GM23338 (cell line): Measurements from ENCODE around the gene SMYD3. TPM values are rescaled to one million over a fixed set of nuclear protein-coding genes. Genes with fewer than 3 reads are reported as not detected.
A peak's percentile ranks its signal among the peaks of the same experiment; 100 is the strongest.

ENCODE experiments used
- ATAC-seq: fragments of 200-7000 bp; cut with Tn5 transposase; 3 replicates; pipeline ENCODE4 v1.9.1; 2020
- DNase-seq: peaks from one replicate; pipeline ENCODE4 v3.0.0-alpha.2; 2015; ENCODE audit warnings: low spot score
- H2AFZ ChIP-seq: fragments of 200-600 bp; sonication (generic); 2 replicates; pipeline ENCODE4 v1.8.0; 2016; ENCODE audit warnings: antibody characterized with exemption, mild to moderate bottlenecking, moderate library complexity
- H3F3A ChIP-seq: fragments of 200-600 bp; sonication (generic); replicated peaks from 2 replicates; pipeline ENCODE4 v1.8.0; 2017; ENCODE audit warnings: antibody characterized with exemption, mixed run types, low read depth
- H3K27ac ChIP-seq: fragments of 200-600 bp; sonication (generic); 2 replicates; pipeline ENCODE4 v1.6.1; 2016; ENCODE audit warnings: low read depth
- H3K27me3 ChIP-seq: fragments of 200-600 bp; sonication (generic); 2 replicates; pipeline ENCODE4 v1.8.0; 2016; ENCODE audit warnings: mild to moderate bottlenecking, mixed run types, moderate library complexity; ENCODE audit not compliant: insufficient read depth
- H3K36me3 ChIP-seq: fragments of 200-600 bp; sonication (generic); 2 replicates; pipeline ENCODE4 v1.8.0; 2016; ENCODE audit warnings: mild to moderate bottlenecking; ENCODE audit not compliant: insufficient read depth
- H3K4me1 ChIP-seq: fragments of 200-600 bp; sonication (generic); 2 replicates; pipeline ENCODE4 v1.8.0; 2016; ENCODE audit warnings: mild to moderate bottlenecking, moderate library complexity; ENCODE audit not compliant: insufficient read depth
- H3K4me2 ChIP-seq: fragments of 200-600 bp; sonication (generic); 2 replicates; pipeline ENCODE4 v1.7.1; 2017; ENCODE audit warnings: mixed run types
- H3K4me3 ChIP-seq: fragments of 200-600 bp; sonication (generic); 2 replicates; pipeline ENCODE4 v1.6.1; 2016; ENCODE audit warnings: mixed run types
- H3K79me2 ChIP-seq: fragments of 200-600 bp; sonication (generic); replicated peaks from 2 replicates; pipeline ENCODE4 v1.8.0; 2017; ENCODE audit warnings: mild to moderate bottlenecking; ENCODE audit not compliant: insufficient read depth
- H3K9me2 ChIP-seq: fragments of 200-600 bp; sonication (generic); 2 replicates; pipeline ENCODE4 v1.8.0; 2017; ENCODE audit not compliant: insufficient read depth
- H4K20me1 ChIP-seq: fragments of 200-600 bp; sonication (generic); replicated peaks from 2 replicates; pipeline ENCODE4 v1.8.0; 2017; ENCODE audit warnings: mild to moderate bottlenecking; ENCODE audit not compliant: insufficient read depth
- H3K27ac Mint-ChIP-seq: 2 replicates; pipeline ENCODE4 v1.8.0; 2020; ENCODE audit warnings: inconsistent platforms, mild to moderate bottlenecking, moderate library complexity, mixed read lengths
- H3K27me3 Mint-ChIP-seq: 3 replicates; pipeline ENCODE4 v1.8.0; 2022; ENCODE audit warnings: low read depth, mild to moderate bottlenecking, moderate library complexity, mixed read lengths, inconsistent platforms; ENCODE audit not compliant: insufficient read depth, poor library complexity
- H3K36me3 Mint-ChIP-seq: 3 replicates; pipeline ENCODE4 v1.8.0; 2021; ENCODE audit warnings: low read depth, mild to moderate bottlenecking, inconsistent platforms, moderate library complexity, mixed read lengths
- H3K4me1 Mint-ChIP-seq: 3 replicates; pipeline ENCODE4 v1.8.0; 2020; ENCODE audit warnings: mild to moderate bottlenecking, inconsistent platforms, mixed read lengths
- H3K4me3 Mint-ChIP-seq: 3 replicates; pipeline ENCODE4 v1.8.0; 2021; ENCODE audit warnings: moderate library complexity, mild to moderate bottlenecking, inconsistent platforms, mixed read lengths
- H3K9me3 Mint-ChIP-seq: 3 replicates; pipeline ENCODE4 v1.8.0; 2020; ENCODE audit warnings: moderate library complexity, mild to moderate bottlenecking, inconsistent platforms, mixed read lengths
- CREB1 ChIP-seq: fragments of 250-450 bp; sonication (Bioruptor Pico); IDR thresholded peaks from 2 replicates; pipeline ENCODE4 v1.5.0; 2020; ENCODE audit warnings: low read depth, mild to moderate bottlenecking, moderate library complexity
- CTCF ChIP-seq, 2 experiments: fragments of 200-600 bp in 1 of 2; sonication (generic) in 1 of 2; conservative IDR thresholded peaks; 2 replicates each; pipeline versions ENCODE4 v1.5.1 to v1.6.1; 2016 to 2017; ENCODE audit warnings: antibody characterized with exemption in 2 of 2, low read depth in 2 of 2, mild to moderate bottlenecking in 2 of 2, moderate library complexity in 1 of 2
- EZH2 ChIP-seq: fragments of 200-600 bp; sonication (generic); IDR thresholded peaks from one replicate; pipeline ENCODE4 v1.8.0; 2017; ENCODE audit warnings: antibody characterized with exemption, mild to moderate bottlenecking, low read depth; ENCODE audit not compliant: unreplicated experiment
- EZH2phosphoT487 ChIP-seq: fragments of 200-600 bp; sonication (generic); IDR thresholded peaks from one replicate; pipeline ENCODE4 v1.8.1; 2018; ENCODE audit warnings: antibody characterized with exemption; ENCODE audit not compliant: unreplicated experiment
- JUNB ChIP-seq: IDR thresholded peaks from one replicate; pipeline ENCODE4 v1.6.1; 2016; ENCODE audit warnings: antibody characterized with exemption; ENCODE audit not compliant: unreplicated experiment
- NANOG ChIP-seq: IDR thresholded peaks from 2 replicates; pipeline ENCODE4 v1.6.1; 2016; ENCODE audit warnings: antibody characterized with exemption, borderline replicate concordance
- POLR2AphosphoS5 ChIP-seq: IDR thresholded peaks from 2 replicates; pipeline ENCODE4 v1.6.1; 2016; ENCODE audit warnings: antibody characterized with exemption, low read depth
- REST ChIP-seq: IDR thresholded peaks from one replicate; pipeline ENCODE4 v1.6.1; 2018; ENCODE audit warnings: antibody characterized with exemption; ENCODE audit not compliant: unreplicated experiment
- STAT1 ChIP-seq: IDR thresholded peaks from one replicate; pipeline ENCODE4 v1.6.1; 2016; ENCODE audit warnings: antibody characterized with exemption; ENCODE audit not compliant: unreplicated experiment
- ZNF114 ChIP-seq: fragments of 250-450 bp; sonication (Bioruptor Pico); IDR thresholded peaks from 2 replicates; pipeline ENCODE4 v1.5.0; 2020; ENCODE audit warnings: mild to moderate bottlenecking, moderate library complexity
- polyA plus RNA-seq: library from polyadenylated mRNA; unstranded; fragments of >200 nt; fragmentation: Nextera tagmentation; extraction: Ambion mirVana; gene quantifications from 2 replicates; pipeline ENCODE4 v1.2.1, GENCODE V29; 2016
- total RNA-seq: library from RNA; depleted of rRNA; stranded (reverse); fragments of >200 nt; shearing (Covaris generic); gene quantifications from 2 replicates; pipeline ENCODE4 v1.2.3, GENCODE V29; 2014
- TF ChIP-seq, protein P1 (sequence below): IDR thresholded peaks from 2 replicates; pipeline ENCODE4 v1.6.1; 2016; ENCODE audit warnings: antibody characterized with exemption

SMYD3 gene
- total and polyA plus RNA-seq, 2 experiments from 2014 or later, result 31.8 to 34.4 TPM

DNA sequence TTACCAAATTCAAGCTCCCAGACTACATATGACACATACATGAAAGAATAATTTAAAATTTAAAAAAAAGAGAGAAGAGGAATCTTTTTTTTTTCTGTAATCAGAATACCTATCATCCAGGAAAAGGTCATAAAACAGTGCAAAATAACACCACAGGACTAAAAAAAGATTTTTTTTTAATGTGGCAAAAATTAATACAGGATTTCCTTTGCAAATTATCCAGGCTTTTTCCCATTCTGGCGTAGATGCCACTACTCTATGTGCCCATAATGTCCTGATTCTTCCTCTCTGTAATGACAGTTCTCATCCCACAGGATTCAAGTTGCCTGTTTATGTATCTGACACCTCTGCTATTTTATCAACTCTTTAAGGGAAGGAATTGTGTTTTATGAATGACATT, 429.6 kb downstream of the SMYD3 start (continued):
- no peak for TF ChIP-seq POLR2AphosphoS5
- TF ChIP-seq EZH2phosphoT487, result no peak
- TF ChIP-seq NANOG, result no peak
- no peak for TF ChIP-seq CTCF (conservative IDR thresholded peaks at IDR 0.05; ENCODE audit: low read depth in 2 of 2)
- no peak for TF ChIP-seq EZH2
- no peak for TF ChIP-seq STAT1
- TF ChIP-seq CREB1 (CRISPR knock-in tag), result no peak
- TF ChIP-seq REST, result no peak
- TF ChIP-seq JUNB, result no peak
- no peak for TF ChIP-seq ZNF114

GRCh38 chr1:246074421-246074820, 432.7 kb downstream of the SMYD3 start:
- Histone ChIP-seq H3K4me3 (no peak overlapping the region), H3K79me2 (no peaks in the 10 kb centered on the region), H3K27me3 (no peaks in the 10 kb centered on the region), H4K20me1 (no peaks in the 10 kb centered on the region), H3K27ac (no peak overlapping the region), H2AFZ (no peak overlapping the region), H3K4me1 (0 out of 2 replicates have a peak, but pooled peaks cover 3% of the 10 kb centered on the region), H3K36me3 (no peaks in the 10 kb centered on the region), H3F3A (no peaks in the 10 kb centered on the region), H3K9me2 (no peaks in the 10 kb centered on the region), H3K4me2 (no peak overlapping the region)
- Mint-ChIP-seq H3K36me3 (no peaks in the 10 kb centered on the region), H3K27ac (peak overlapping the region; percentile 38; the same call in 1 of the 2 replicates), H3K4me3 (no peak overlapping the region), H3K27me3 (peaks cover 2% of the 10 kb centered on the region), H3K9me3 (no peaks in the 10 kb centered on the region), H3K4me1 (peaks cover 43% of the 10 kb centered on the region)
- DNase-seq (no peak), ATAC-seq (no peak)
- TF ChIP-seq JUNB (no peak), EZH2 (no peak), STAT1 (no peak), CTCF (conservative IDR thresholded peaks at IDR 0.05; ENCODE audit: low read depth in 2 of 2) (no peak), REST (no peak)
- TF ChIP-seq, protein P1, sequence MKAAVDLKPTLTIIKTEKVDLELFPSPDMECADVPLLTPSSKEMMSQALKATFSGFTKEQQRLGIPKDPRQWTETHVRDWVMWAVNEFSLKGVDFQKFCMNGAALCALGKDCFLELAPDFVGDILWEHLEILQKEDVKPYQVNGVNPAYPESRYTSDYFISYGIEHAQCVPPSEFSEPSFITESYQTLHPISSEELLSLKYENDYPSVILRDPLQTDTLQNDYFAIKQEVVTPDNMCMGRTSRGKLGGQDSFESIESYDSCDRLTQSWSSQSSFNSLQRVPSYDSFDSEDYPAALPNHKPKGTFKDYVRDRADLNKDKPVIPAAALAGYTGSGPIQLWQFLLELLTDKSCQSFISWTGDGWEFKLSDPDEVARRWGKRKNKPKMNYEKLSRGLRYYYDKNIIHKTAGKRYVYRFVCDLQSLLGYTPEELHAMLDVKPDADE, result no peak
